K562 (cell line): Measurements from ENCODE around the gene ANKRD13A. TPM values are rescaled to one million over a fixed set of nuclear protein-coding genes. Genes with fewer than 3 reads are reported as not detected.

ENCODE experiments used
- ATF7 ChIP-seq: fragments of 450-650 bp; IDR thresholded peaks from 2 replicates; pipeline ENCODE4 v1.7.1; 2014; ENCODE audit warnings: mild to moderate bottlenecking, moderate library complexity
- E2F6 ChIP-seq, 2 experiments: IDR thresholded peaks; 2 replicates each; pipeline ENCODE4 v1.6.1; 2011; ENCODE audit warnings: borderline replicate concordance in 1 of 2, control low read depth in 1 of 2, low read depth in 1 of 2, low read length in 1 of 2, mild to moderate bottlenecking in 1 of 2, mixed read lengths in 1 of 2, moderate library complexity in 1 of 2; ENCODE audit not compliant: insufficient read depth in 1 of 2, insufficient read length in 1 of 2, poor library complexity in 1 of 2, severe bottlenecking in 1 of 2; ENCODE audit errors: extremely low read depth in 1 of 2
- ETS2 ChIP-seq: IDR thresholded peaks from 2 replicates; pipeline ENCODE4 v1.6.1; 2016; ENCODE audit warnings: borderline replicate concordance, missing genetic modification characterization, mild to moderate bottlenecking, moderate library complexity, missing compliant biosample characterization; ENCODE audit not compliant: poor library complexity, severe bottlenecking
- GMEB1 ChIP-seq: fragments of 250-450 bp; sonication (Bioruptor Pico); IDR thresholded peaks from 2 replicates; pipeline ENCODE4 v1.4.0; 2020; ENCODE audit warnings: mild to moderate bottlenecking
- HNRNPH1 ChIP-seq: fragments of 200-400 bp; formaldehyde crosslinking; optimal IDR thresholded peaks from 2 replicates; pipeline ENCODE3; 2017; ENCODE audit warnings: low read depth, mild to moderate bottlenecking, low read length, moderate library complexity
- MTA1 ChIP-seq: fragments of 450-650 bp; IDR thresholded peaks from 2 replicates; pipeline ENCODE4 v1.6.1; 2017; ENCODE audit warnings: borderline replicate concordance
- MTA3 ChIP-seq: fragments of 450-650 bp; formaldehyde crosslinking; IDR thresholded peaks from 2 replicates; pipeline ENCODE4 v1.6.1; 2017; ENCODE audit warnings: mild to moderate bottlenecking, borderline replicate concordance
- NR2C2 ChIP-seq, 2 experiments: fragments of 200-800 bp in 1 of 2; sonication (Bioruptor generic) in 1 of 2; sonication (generic) in 1 of 2; formaldehyde crosslinking in 1 of 2; IDR thresholded peaks; 2 replicates each; pipeline versions ENCODE4 v1.6.1 to v1.8.0; 2016 to 2022; ENCODE audit warnings: mild to moderate bottlenecking in 1 of 2, missing compliant biosample characterization in 1 of 2, missing genetic modification characterization in 1 of 2, missing genetic modification reagents in 1 of 2
- OTX1 ChIP-seq: fragments of 450-650 bp; formaldehyde crosslinking; IDR thresholded peaks from 2 replicates; pipeline ENCODE4 v1.4.0; 2022; ENCODE audit warnings: mild to moderate bottlenecking
- PTBP1 ChIP-seq: fragments of 200-400 bp; formaldehyde crosslinking; IDR thresholded peaks from 2 replicates; pipeline ENCODE4 v1.6.1; 2017; ENCODE audit warnings: low read depth, low read length
- SAFB ChIP-seq: fragments of 200-400 bp; formaldehyde crosslinking; IDR thresholded peaks from 2 replicates; pipeline ENCODE4 v1.6.1; 2017; ENCODE audit warnings: low read depth, low read length, borderline replicate concordance
- SMC3 ChIP-seq: conservative IDR thresholded peaks from 2 replicates; pipeline ENCODE4 v1.6.1; 2011; ENCODE audit warnings: low read depth, low read length, improper control_type of control experiment; ENCODE audit not compliant: insufficient read depth
- TBP ChIP-seq: optimal IDR thresholded peaks from 2 replicates; pipeline ENCODE3; 2011; ENCODE audit warnings: low read depth, low read length, improper control_type of control experiment
- ZFP91 ChIP-seq: sonication (generic); formaldehyde crosslinking; IDR thresholded peaks from 2 replicates; pipeline ENCODE4 v1.8.0; 2022; ENCODE audit warnings: mild to moderate bottlenecking, missing genetic modification reagents
- ZNF197 ChIP-seq: fragments of 200-800 bp; sonication (Bioruptor generic); IDR thresholded peaks from 2 replicates; pipeline ENCODE4 v1.6.1; 2016; ENCODE audit warnings: low read depth, missing genetic modification characterization, missing compliant biosample characterization
- polyA plus RNA-seq, 8 experiments: library from polyadenylated mRNA; depleted of rRNA in 4 of 8; stranded (reverse) in 5 of 8; unstranded in 3 of 8; fragments of >200 nt; fragmentation: Nextera tagmentation in 2 of 8; fragmentation: Illumina TruSeq in 1 of 8; extraction: Ambion mirVana in 2 of 8; extraction: Trizol in 1 of 8; gene quantifications; 2 replicates each; pipeline versions ENCODE4 v1.2.1 to v1.2.3, GENCODE V29; 2011 to 2014; ENCODE audit warnings: inconsistent platforms in 1 of 8, missing spikeins in 1 of 8
- total RNA-seq, 7 experiments: library from RNA; depleted of rRNA in 6 of 7; stranded (reverse); fragments of >200 nt in 6 of 7; fragmentation: Illumina TruSeq in 2 of 7; extraction: Trizol in 2 of 7; gene quantifications; 2 replicates each; pipeline versions ENCODE4 v1.2.1 to v1.2.3, GENCODE V29; 2011 to 2021; ENCODE audit warnings: low replicate concordance in 1 of 7
- TF ChIP-seq, protein P1 (sequence below): fragments of 250-450 bp; sonication (Bioruptor Pico); IDR thresholded peaks from 2 replicates; pipeline ENCODE4 v1.8.0; 2022; ENCODE audit warnings: inconsistent platforms, mild to moderate bottlenecking, moderate library complexity, borderline replicate concordance

ANKRD13A gene
- total and polyA plus RNA-seq, 9 of the 15 experiments (the other 6 are each of a cell fraction or from before 2014, with no cell fraction given): 5.0 to 55.0 (median 41.5) TPM

DNA sequence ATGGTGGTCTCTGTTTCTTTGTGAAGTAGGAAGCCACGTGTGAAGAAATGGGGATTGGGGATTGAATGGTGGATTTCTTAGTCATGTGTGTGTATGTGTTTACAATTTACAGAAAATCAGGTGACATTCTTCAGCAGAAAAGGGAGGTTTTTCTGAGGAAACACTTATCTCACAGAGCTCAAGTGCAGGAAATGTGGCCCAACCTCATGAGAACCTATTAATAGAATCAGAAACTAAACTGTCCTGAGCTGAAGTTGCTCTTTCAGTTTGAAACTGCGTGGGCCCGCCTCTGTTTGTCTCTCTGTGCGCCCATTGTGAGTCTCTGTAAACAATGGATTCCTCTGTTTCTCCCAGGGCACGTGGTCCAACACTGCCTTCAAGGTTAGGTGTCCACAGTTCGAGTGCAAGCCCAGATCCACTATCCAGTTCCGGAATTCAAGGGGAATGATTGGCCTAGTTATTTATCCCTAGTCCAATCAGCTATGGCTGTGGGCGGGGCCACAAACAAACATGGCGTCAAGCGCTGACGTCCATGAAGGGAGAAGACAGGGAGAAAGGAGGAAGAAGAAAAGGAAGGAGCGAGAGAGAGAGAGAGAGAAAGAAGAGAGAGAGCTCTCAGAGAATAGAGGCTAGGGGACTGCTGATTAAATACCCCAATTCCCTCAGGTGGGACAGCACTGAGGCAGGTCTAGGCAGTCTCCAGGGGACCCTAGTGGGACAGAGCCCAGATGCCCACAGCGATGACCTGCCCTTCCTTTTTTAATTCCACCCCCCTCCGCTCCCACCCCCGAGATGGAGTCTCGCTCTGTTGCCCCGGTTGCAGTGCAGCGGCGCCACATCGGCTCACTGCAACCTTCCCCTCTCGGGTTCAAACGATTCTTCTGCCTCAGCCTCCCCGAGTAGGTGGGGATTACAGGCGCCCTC lies 80.5 kb downstream of the ANKRD13A start (continued):
- TF ChIP-seq SAFB (no peak), ATF7 (peak; percentile 78), SMC3 (0 out of 2 replicates have a peak, but pooled peaks have one; percentile 3), OTX1 (CRISPR knock-in tag) (peak; percentile 91), ZNF197 (CRISPR knock-in tag) (peak; percentile 84), HNRNPH1 (no peak), GMEB1 (peak; percentile 12; the same call in 1 of the 2 replicates), NR2C2 (CRISPR knock-in tag; IDR thresholded peaks at IDR 0.05) (no peak), NR2C2 (tag; IDR thresholded peaks at IDR 0.05) (peak; percentile 82), E2F6 (IDR thresholded peaks at IDR 0.05; ENCODE audit: borderline replicate concordance in 1 of 2, extremely low read depth in 1 of 2, insufficient read depth in 1 of 2, insufficient read length in 1 of 2, low read depth in 1 of 2, low read length in 1 of 2, poor library complexity in 1 of 2, severe bottlenecking in 1 of 2) (peak; percentile 87 to 94), PTBP1 (0 out of 2 replicates have a peak, but pooled peaks have one; percentile 19), TBP (peak; percentile 73), ETS2 (tag) (no peak), MTA1 (peak; percentile 15; the same call in 1 of the 2 replicates), MTA3 (peak; percentile 75), ZFP91 (CRISPR knock-in tag) (0 out of 2 replicates have a peak, but pooled peaks have one; percentile 21)
- TF ChIP-seq, protein P1, sequence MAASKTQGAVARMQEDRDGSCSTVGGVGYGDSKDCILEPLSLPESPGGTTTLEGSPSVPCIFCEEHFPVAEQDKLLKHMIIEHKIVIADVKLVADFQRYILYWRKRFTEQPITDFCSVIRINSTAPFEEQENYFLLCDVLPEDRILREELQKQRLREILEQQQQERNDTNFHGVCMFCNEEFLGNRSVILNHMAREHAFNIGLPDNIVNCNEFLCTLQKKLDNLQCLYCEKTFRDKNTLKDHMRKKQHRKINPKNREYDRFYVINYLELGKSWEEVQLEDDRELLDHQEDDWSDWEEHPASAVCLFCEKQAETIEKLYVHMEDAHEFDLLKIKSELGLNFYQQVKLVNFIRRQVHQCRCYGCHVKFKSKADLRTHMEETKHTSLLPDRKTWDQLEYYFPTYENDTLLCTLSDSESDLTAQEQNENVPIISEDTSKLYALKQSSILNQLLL (CRISPR knock-in tag): no peak
